ENCODE results near the gene TRMT2A. TPM values are rescaled to one million over a fixed set of nuclear protein-coding genes. Genes with fewer than 3 reads are reported as not detected.

TRMT2A gene
- total and polyA plus RNA-seq, 2 of the 8 experiments (the other 6 are each of a cell fraction or from before 2014, with no cell fraction given), result 44.9 to 50.3 TPM

- H3K14ac ChIP-seq (ENCODE audit: insufficient read length), result no peak overlapping the region
- no peak overlapping the region for H2BK15ac ChIP-seq (ENCODE audit: low read length)
- no peak overlapping the region for H2BK5ac ChIP-seq (ENCODE audit: low read depth, low read length)
- H4K8ac ChIP-seq (ENCODE audit: extremely low read depth, insufficient read depth, low read length), result peak overlapping the region; percentile 42; the same call in 1 of the 2 replicates
- CTCF ChIA-PET (ENCODE audit: partially characterized antibody), result interaction anchor here (0.9 to 3.3 kb wide), 9 partner anchors 8 to 142 kb away, joined by 3 to 16 read pairs (median 3); partner anchors contain the start of gene RANBP1
- H3K18ac ChIP-seq (ENCODE audit: extremely low read depth, low read length), result no peak overlapping the region
- peaks cover 9% of the 10 kb centered on the region for H3K79me1 ChIP-seq (ENCODE audit: low read depth, low read length)
- peaks cover 56 to 74% (median 60%) of the 10 kb centered on the region in 4 experiments for H3K36me3 ChIP-seq (ENCODE audit: control insufficient read depth in 2 of 4, insufficient read depth in 4 of 4, low read length in 3 of 4)
- peaks cover 0 to 6% of the 10 kb centered on the region in 2 experiments; a peak in 2 of 4 replicates for H3K79me2 ChIP-seq (ENCODE audit: control insufficient read depth in 1 of 2, insufficient read depth in 2 of 2, low read length in 2 of 2)
- H3K23ac ChIP-seq (ENCODE audit: insufficient read length), result no peak overlapping the region
- no peaks in the 10 kb centered on the region for H3K23me2 ChIP-seq (ENCODE audit: low read depth, low read length)
- FAIRE-seq, result no peak
- H3K4ac ChIP-seq (replicated peaks; ENCODE audit: insufficient read length, low read depth, low read length), result no peak overlapping the region
- H2AFZ ChIP-seq (ENCODE audit: low read length), result no peak overlapping the region
- no peaks in the 10 kb centered on the region for H3K27me3 ChIP-seq (replicated peaks in 1 of 4; ENCODE audit: control insufficient read depth in 3 of 4, extremely low read depth in 1 of 4, insufficient read depth in 3 of 4, low read length in 3 of 4)
- WGBS, 2 experiments (ENCODE audit: extremely low coverage in 1 of 2, insufficient coverage in 1 of 2, insufficient read length in 1 of 2, insufficient replicate concordance in 2 of 2, low coverage in 1 of 2, low lambda C conversion rate in 2 of 2, missing lambda C conversion rate in 1 of 2), result 93% methylated on average over 13 of the region's 13 CpGs; no CpG with 5 or more reads in 1 of the 2 experiments
- H2BK12ac ChIP-seq (ENCODE audit: low read depth, low read length), result no peak overlapping the region
- POLR2A ChIA-PET (ENCODE audit: partially characterized antibody), result interaction anchor here (0.9 to 29.4 kb wide), 7 partner anchors 3 to 134 kb away, joined by 3 to 598 read pairs (median 8); partner anchors contain the start of genes RANBP1 and TRMT2A
- TF ChIP-seq POLR2AphosphoS5 (IDR thresholded peaks at IDR 0.05; ENCODE audit: low read depth, low read length), result 0 out of 2 replicates have a peak, but pooled peaks have one; percentile 42
- no peak for TF ChIP-seq CREB1 (IDR thresholded peaks at IDR 0.05)
- no peak overlapping the region for H3K4me2 ChIP-seq (ENCODE audit: insufficient read depth in 1 of 2, low read depth in 2 of 2, low read length in 2 of 2)
- H3K4me3 ChIP-seq (ENCODE audit: extremely low read depth in 1 of 4, insufficient read depth in 2 of 4, low read depth in 3 of 4, low read length in 4 of 4), result no peak overlapping the region
- no peak overlapping the region for H2AK5ac ChIP-seq (ENCODE audit: low read depth, low read length)
- H3K4me1 ChIP-seq (replicated peaks in 1 of 4; ENCODE audit: control insufficient read depth in 3 of 4, insufficient read depth in 4 of 4, low read length in 3 of 4), result no peaks in the 10 kb centered on the region
- H3K9me3 ChIP-seq (ENCODE audit: insufficient read depth in 2 of 2, low read depth in 1 of 2, low read length in 1 of 2), result no peaks in the 10 kb centered on the region
- H4K20me1 ChIP-seq (replicated peaks in 1 of 2; ENCODE audit: control insufficient read depth in 1 of 2, insufficient read depth in 2 of 2, low read length in 2 of 2), result peaks cover 17 to 49% of the 10 kb centered on the region in 2 experiments
- H4K5ac ChIP-seq (ENCODE audit: insufficient read length, low read depth, low read length), result no peak overlapping the region
- no peak for DNase-seq (ENCODE audit: low read depth in 1 of 2, low spot score in 2 of 2)
- H3K27ac ChIP-seq (ENCODE audit: low read depth, low read length), result no peak overlapping the region
- H2BK20ac ChIP-seq (ENCODE audit: low read length), result no peak overlapping the region
- no peak overlapping the region for H3K9ac ChIP-seq (replicated peaks in 1 of 4; ENCODE audit: extremely low read depth in 1 of 4, low read depth in 3 of 4, low read length in 3 of 4)
- H3K56ac ChIP-seq (replicated peaks; ENCODE audit: insufficient read length, low read depth, low read length), result no peak overlapping the region
- H2BK120ac ChIP-seq (replicated peaks; ENCODE audit: low read depth, low read length), result no peak overlapping the region
- H4K91ac ChIP-seq (replicated peaks; ENCODE audit: insufficient read length, low read length), result no peak overlapping the region
These were observed 8.9 kb downstream of the TRMT2A start for GRCh38 chr22:20107951-20108756.
